Naive thymus-derived CD8-positive, alpha-beta T cell (primary cell): Measurements from ENCODE around the gene NEURL1B. TPM values are rescaled to one million over a fixed set of nuclear protein-coding genes. Genes with fewer than 3 reads are reported as not detected.
"Not testable (repeated sequence)": the region's sequence is repeated elsewhere in the genome, so short reads cannot be mapped to it uniquely, and the experiment has no call there.

Experiments
- ATAC-seq, 2 donors: fragments of 150-1000 bp; cut with Tn5 transposase in 1 of 2; sonication (Bioruptor Pico), chemical (Tn5 transposase) in 1 of 2; 1 replicate in 1 of 2; 2 replicates in 1 of 2; pipeline ENCODE4 v1.10.0; 2021; ENCODE audit warnings: mild to moderate bottlenecking in 2 of 2, moderate library complexity in 2 of 2
- POLR2A ChIA-PET: fragments of 350-600 bp; sonication (Branson Sonifier 250); formaldehyde crosslinking; loops from one replicate; lab custom pipeline; 2021; ENCODE audit warnings: antibody characterized with exemption; lab: Charles Lee
- DNase-seq, 10 donors: peaks; one replicate each; pipeline versions ENCODE4 v3.0.0 to v3.0.0-alpha.2; 2020 to 2022
- H3K27ac Mint-ChIP-seq, 10 donors: one replicate each; pipeline ENCODE4 v1.8.0; 2020 to 2022; ENCODE audit warnings: mild to moderate bottlenecking in 10 of 10, mixed read lengths in 10 of 10, moderate library complexity in 4 of 10, inconsistent platforms in 1 of 10
- H3K27me3 Mint-ChIP-seq, 5 donors: one replicate each; pipeline ENCODE4 v1.8.0; 2021 to 2022; ENCODE audit warnings: mixed read lengths in 5 of 5
- H3K36me3 Mint-ChIP-seq, 3 donors: one replicate each; pipeline ENCODE4 v1.8.0; 2020 to 2022; ENCODE audit warnings: mixed read lengths in 3 of 3, mild to moderate bottlenecking in 2 of 3, inconsistent platforms in 1 of 3
- H3K4me1 Mint-ChIP-seq, 4 donors: one replicate each; pipeline ENCODE4 v1.8.0; 2021 to 2022; ENCODE audit warnings: mixed read lengths in 4 of 4
- H3K4me3 Mint-ChIP-seq, 10 donors: one replicate each; pipeline ENCODE4 v1.8.0; 2020 to 2022; ENCODE audit warnings: mild to moderate bottlenecking in 10 of 10, mixed read lengths in 10 of 10, moderate library complexity in 6 of 10, inconsistent platforms in 1 of 10
- H3K9me3 Mint-ChIP-seq, 9 donors: one replicate each; pipeline ENCODE4 v1.8.0; 2020 to 2022; ENCODE audit warnings: mixed read lengths in 9 of 9, mild to moderate bottlenecking in 3 of 9, inconsistent platforms in 1 of 9, moderate library complexity in 1 of 9
- polyA plus RNA-seq, 3 donors: library from polyadenylated mRNA; unstranded; fragments of 300-500 nt; fragmentation: Illumina TruSeq; gene quantifications; one replicate each; pipeline ENCODE4 v1.2.3, GENCODE V29; 2021
- total RNA-seq, 8 experiments: library from RNA in 2 of 8; stranded (reverse) in 2 of 8; gene quantifications; one replicate each; pipeline ENCODE4 v1.2.3 and lab custom pipeline; 2021 to 2026

Gene NEURL1B
- total and polyA plus RNA-seq, 5 experiments from 2014 or later = 0.06 to 0.49 (median 0.38) TPM; not detected in 2

- Mint-ChIP-seq H3K27me3 (peaks cover 0 to 2% (median 0%) of the 10 kb centered on the region in 5 donors), H3K36me3 (no peaks in the 10 kb centered on the region), H3K4me1 (no peaks in the 10 kb centered on the region), H3K27ac (no peak overlapping the region), H3K4me3 (no peak overlapping the region), H3K9me3 (no peaks in the 10 kb centered on the region)
- ATAC-seq = no peak
- DNase-seq = no peak
- POLR2A ChIA-PET = no interaction called here
Observed at GRCh38 chr5:172668594-172669071, 27.6 kb downstream of the NEURL1B start.

- Mint-ChIP-seq H3K36me3 (no peaks in the 10 kb centered on the region), H3K9me3 (no peaks in the 10 kb centered on the region), H3K4me1 (no peaks in the 10 kb centered on the region), H3K27me3 (peaks cover 0 to 2% (median 0%) of the 10 kb centered on the region in 5 donors), H3K4me3 (no peak overlapping the region), H3K27ac (no peak overlapping the region)
- ATAC-seq = no peak
- no peak for DNase-seq
- POLR2A ChIA-PET = no interaction called here
Observed at GRCh38 chr5:172669386-172670004, 28.4 kb downstream of the NEURL1B start.

DNA sequence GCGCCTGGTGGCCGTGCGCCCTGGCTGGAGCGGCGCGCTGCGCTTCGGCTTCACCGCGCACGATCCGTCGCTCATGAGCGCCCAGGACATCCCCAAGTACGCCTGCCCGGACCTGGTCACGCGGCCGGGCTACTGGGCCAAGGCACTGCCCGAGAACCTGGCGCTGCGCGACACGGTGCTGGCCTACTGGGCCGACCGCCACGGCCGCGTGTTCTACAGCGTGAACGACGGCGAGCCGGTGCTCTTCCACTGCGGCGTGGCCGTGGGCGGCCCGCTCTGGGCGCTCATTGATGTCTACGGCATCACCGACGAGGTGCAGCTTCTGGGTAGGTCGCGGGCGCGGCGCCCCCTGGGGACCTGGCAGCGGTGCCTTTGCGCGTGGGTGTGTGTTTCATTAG lies 28.9 kb downstream of the NEURL1B start:
- Mint-ChIP-seq H3K36me3 (no peaks in the 10 kb centered on the region), H3K9me3 (no peaks in the 10 kb centered on the region), H3K27ac (no peak overlapping the region), H3K4me1 (no peaks in the 10 kb centered on the region), H3K27me3 (peaks cover 0 to 2% (median 0%) of the 10 kb centered on the region in 5 donors), H3K4me3 (no peak overlapping the region)
- ATAC-seq (no peak), DNase-seq (no peak)
- POLR2A ChIA-PET = no interaction called here

DNA sequence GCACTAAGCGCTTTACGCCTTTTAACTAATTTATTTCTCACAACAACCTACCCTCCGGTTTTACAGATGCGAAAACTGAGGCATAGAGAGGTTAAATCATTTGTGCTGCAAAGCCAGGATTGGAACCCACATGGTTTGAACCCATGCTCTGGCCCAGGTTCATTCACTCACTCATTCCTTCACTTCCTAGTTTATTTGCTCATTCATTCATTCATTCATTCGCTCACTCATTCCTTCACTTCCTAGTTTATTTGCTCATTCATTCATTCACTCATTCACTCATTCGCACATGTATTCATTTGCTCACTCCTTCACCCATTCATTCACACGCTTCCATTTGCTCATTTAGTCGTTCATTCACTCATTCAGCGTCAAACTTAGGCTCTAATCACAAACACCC lies 29.4 kb downstream of the NEURL1B start:
- ATAC-seq (no peak), DNase-seq (no peak)
- Mint-ChIP-seq H3K27ac (no peak overlapping the region), H3K27me3 (peaks cover 0 to 2% (median 0%) of the 10 kb centered on the region in 5 donors), H3K4me1 (no peaks in the 10 kb centered on the region), H3K4me3 (no peak overlapping the region), H3K9me3 (no peaks in the 10 kb centered on the region), H3K36me3 (no peaks in the 10 kb centered on the region)
- POLR2A ChIA-PET = no interaction called here

DNA sequence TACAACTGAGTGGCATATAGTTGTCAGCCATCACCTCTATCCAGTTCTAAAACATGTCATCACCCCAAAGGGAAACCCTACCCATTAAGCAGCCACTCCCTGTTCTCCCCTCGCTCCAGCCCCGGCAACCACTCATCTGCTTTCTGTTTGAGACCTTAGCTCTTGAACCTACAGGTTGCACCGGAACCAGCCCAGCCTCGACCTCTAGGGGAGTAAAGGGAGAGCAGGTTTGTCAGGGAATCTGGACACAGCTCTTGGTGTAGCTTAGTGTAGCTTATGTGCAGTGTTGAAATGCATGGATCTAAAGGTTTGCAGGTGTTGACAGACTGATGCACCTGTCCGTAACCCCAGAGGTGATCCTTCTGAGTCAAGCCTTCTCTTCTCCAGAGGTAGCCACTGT lies 30.0 kb downstream of the NEURL1B start:
- ATAC-seq (no peak), DNase-seq (no peak)
- POLR2A ChIA-PET = no interaction called here
- no peaks in the 10 kb centered on the region for H3K4me1 Mint-ChIP-seq
- no peaks in the 10 kb centered on the region for H3K9me3 Mint-ChIP-seq
- H3K27me3 Mint-ChIP-seq = peaks cover 0 to 2% (median 0%) of the 10 kb centered on the region in 5 donors
- H3K27ac Mint-ChIP-seq = no peak overlapping the region
- no peak overlapping the region for H3K4me3 Mint-ChIP-seq
- no peaks in the 10 kb centered on the region for H3K36me3 Mint-ChIP-seq

- ATAC-seq (no peak), DNase-seq (no peak)
- Mint-ChIP-seq H3K4me3 (no peak overlapping the region), H3K36me3 (no peaks in the 10 kb centered on the region), H3K27me3 (peaks cover 0 to 2% (median 0%) of the 10 kb centered on the region in 5 donors), H3K27ac (no peak overlapping the region), H3K9me3 (no peaks in the 10 kb centered on the region), H3K4me1 (no peaks in the 10 kb centered on the region)
- POLR2A ChIA-PET = no interaction called here
Observed at GRCh38 chr5:172672681-172673080, 31.6 kb downstream of the NEURL1B start.

DNA sequence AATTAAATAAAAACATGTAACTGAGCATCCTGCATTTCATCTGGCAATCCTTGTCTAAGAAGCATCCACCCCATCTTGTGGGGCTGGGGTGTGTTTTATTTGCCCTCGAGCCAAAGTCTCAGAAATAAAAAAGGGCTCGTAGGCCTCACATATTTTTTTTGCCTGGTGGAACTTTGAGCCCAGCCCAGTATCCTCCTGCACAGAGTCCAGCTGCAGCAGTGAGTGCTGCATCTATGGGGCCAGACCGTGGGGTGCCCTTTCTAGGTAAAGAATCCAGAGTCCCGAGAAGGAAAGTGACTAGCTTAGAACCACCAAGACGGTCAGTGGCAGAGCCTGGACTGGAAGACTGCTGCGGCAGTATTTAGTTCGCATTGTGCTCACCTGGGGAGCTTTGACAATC lies 33.1 kb downstream of the NEURL1B start:
- POLR2A ChIA-PET = interaction anchor here (1.1 kb wide), 1 partner anchor 9 kb away, joined by 4 read pairs; no protein-coding TSS in a partner anchor
- no peaks in the 10 kb centered on the region for H3K4me1 Mint-ChIP-seq
- DNase-seq (no peak), ATAC-seq (no peak)
- H3K9me3 Mint-ChIP-seq = no peaks in the 10 kb centered on the region
- no peaks in the 10 kb centered on the region for H3K36me3 Mint-ChIP-seq
- no peak overlapping the region for H3K27ac Mint-ChIP-seq
- peaks cover 0 to 2% (median 0%) of the 10 kb centered on the region in 5 donors for H3K27me3 Mint-ChIP-seq
- H3K4me3 Mint-ChIP-seq = no peak overlapping the region

- Mint-ChIP-seq H3K4me1 (no peaks in the 10 kb centered on the region), H3K27me3 (peaks cover 0 to 2% (median 0%) of the 10 kb centered on the region in 5 donors), H3K27ac (no peak overlapping the region), H3K36me3 (no peaks in the 10 kb centered on the region), H3K9me3 (no peaks in the 10 kb centered on the region), H3K4me3 (no peak overlapping the region)
- DNase-seq (no peak), ATAC-seq (no peak)
- POLR2A ChIA-PET = no interaction called here
Observed at GRCh38 chr5:172676914-172677475, 35.9 kb downstream of the NEURL1B start.

GRCh38 chr5:172678362-172678874 lies 37.4 kb downstream of the NEURL1B start:
- POLR2A ChIA-PET, H3K4me1 Mint-ChIP-seq, H3K36me3 Mint-ChIP-seq, H3K27me3 Mint-ChIP-seq, H3K27ac Mint-ChIP-seq, H3K4me3 Mint-ChIP-seq, ATAC-seq, DNase-seq, H3K9me3 Mint-ChIP-seq: not testable (repeated sequence)

- Mint-ChIP-seq H3K27ac (no peak overlapping the region), H3K27me3 (peaks cover 0 to 4% (median 2%) of the 10 kb centered on the region in 5 donors), H3K36me3 (no peaks in the 10 kb centered on the region), H3K9me3 (peaks cover 0 to 5% (median 0%) of the 10 kb centered on the region in 9 donors), H3K4me3 (no peak overlapping the region), H3K4me1 (peaks cover 0 to 3% (median 3%) of the 10 kb centered on the region in 4 donors)
- POLR2A ChIA-PET = no interaction called here
- ATAC-seq = no peak
- DNase-seq = no peak
Observed at GRCh38 chr5:172678902-172679301, 37.8 kb downstream of the NEURL1B start.

GRCh38 chr5:172679628-172680212 lies 38.7 kb downstream of the NEURL1B start:
- ATAC-seq = no peak
- DNase-seq = no peak
- H3K27ac Mint-ChIP-seq = peak overlapping the region in 2 of 10 donors; percentile 45 to 51

GRCh38 chr5:172680921-172681320 lies 39.9 kb downstream of the NEURL1B start:
- peaks cover 0 to 10% (median 6%) of the 10 kb centered on the region in 4 donors for H3K4me1 Mint-ChIP-seq
- H3K4me3 Mint-ChIP-seq = no peak overlapping the region
- ATAC-seq (no peak), DNase-seq (no peak)
- H3K36me3 Mint-ChIP-seq = no peaks in the 10 kb centered on the region
- H3K9me3 Mint-ChIP-seq = peaks cover 0 to 5% (median 0%) of the 10 kb centered on the region in 9 donors
- POLR2A ChIA-PET = interaction anchor here (1.1 kb wide), 1 partner anchor 15 kb away, joined by 3 read pairs; no protein-coding TSS in a partner anchor
- no peak overlapping the region for H3K27ac Mint-ChIP-seq
- H3K27me3 Mint-ChIP-seq = peaks cover 0 to 9% (median 2%) of the 10 kb centered on the region in 5 donors

More at GRCh38 chr5:172679628-172680212, 38.7 kb downstream of the NEURL1B start:
- H3K4me3 Mint-ChIP-seq = no peak overlapping the region
- peaks cover 0 to 9% (median 5%) of the 10 kb centered on the region in 4 donors for H3K4me1 Mint-ChIP-seq
- peaks cover 0 to 5% (median 0%) of the 10 kb centered on the region in 9 donors for H3K9me3 Mint-ChIP-seq
- POLR2A ChIA-PET = no interaction called here
- no peaks in the 10 kb centered on the region for H3K36me3 Mint-ChIP-seq
- H3K27me3 Mint-ChIP-seq = peaks cover 0 to 9% (median 2%) of the 10 kb centered on the region in 5 donors

DNA sequence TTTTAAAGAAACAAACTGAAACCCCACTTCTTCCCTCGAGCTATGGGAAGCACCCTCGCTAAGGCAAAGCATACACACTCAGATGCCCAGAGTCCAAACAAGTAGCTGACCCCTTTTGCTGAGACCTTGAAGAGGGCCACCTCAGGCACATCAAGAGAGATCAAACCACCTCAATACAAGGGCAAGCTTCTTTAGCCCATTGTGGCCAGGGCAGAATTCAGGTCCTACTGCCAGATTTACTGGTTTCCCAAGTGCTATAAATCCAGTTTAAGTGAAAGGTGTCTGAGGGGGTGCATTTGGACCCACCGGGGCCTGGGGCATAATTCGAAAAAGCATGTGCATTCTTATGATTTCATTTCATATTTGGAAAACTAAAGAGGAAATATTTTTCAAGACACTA lies 40.4 kb downstream of the NEURL1B start:
- Mint-ChIP-seq H3K4me3 (peak overlapping the region in 1 of 10 donors; percentile 21), H3K4me1 (peaks cover 0 to 10% (median 6%) of the 10 kb centered on the region in 4 donors), H3K9me3 (peaks cover 0 to 5% (median 0%) of the 10 kb centered on the region in 9 donors), H3K36me3 (no peaks in the 10 kb centered on the region), H3K27me3 (peaks cover 0 to 9% (median 2%) of the 10 kb centered on the region in 5 donors), H3K27ac (no peak overlapping the region)
- no peak for ATAC-seq
- DNase-seq = no peak
- POLR2A ChIA-PET = interaction anchor here (1.1 kb wide), 1 partner anchor 14 kb away, joined by 3 read pairs; no protein-coding TSS in a partner anchor
